ENCODE data around the gene TMEM175.

TMEM175 gene

DNA sequence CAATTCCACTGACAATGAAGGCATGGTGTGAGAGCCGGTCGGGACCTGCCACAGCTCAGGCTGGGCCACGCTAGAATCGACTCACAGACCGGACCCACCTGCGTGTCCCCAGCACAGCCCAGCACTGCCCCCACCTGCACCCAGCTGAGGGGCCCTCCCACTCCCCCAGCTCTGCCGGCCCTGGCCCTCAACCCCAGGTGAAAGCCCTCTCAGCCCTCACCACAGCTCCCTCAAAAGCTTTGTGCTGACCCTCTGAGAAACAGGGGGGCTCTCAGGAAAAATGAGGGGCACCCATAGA is 25.2 kb upstream of the TMEM175 start:
- Histone ChIP-seq H3K79me2 (ENCODE audit: insufficient read depth, low read length) (peaks cover 10% of the 10 kb centered on the region; the same call in 1 of the 2 replicates), H4K20me1 (ENCODE audit: insufficient read depth, low read length, poor library complexity, severe bottlenecking) (peaks cover 10% of the 10 kb centered on the region), H3K4me3 (ENCODE audit: low read length, poor library complexity, severe bottlenecking) (no peak overlapping the region), H3K4me2 (ENCODE audit: low read depth, low read length, poor library complexity, severe bottlenecking) (no peak overlapping the region), H3K9ac (ENCODE audit: low read depth, low read length, poor library complexity, severe bottlenecking) (no peak overlapping the region), H2AFZ (ENCODE audit: low read length) (no peak overlapping the region), H3K9me2 (replicated peaks; ENCODE audit: low read depth, low read length) (no peaks in the 10 kb centered on the region), H3K4me1 (ENCODE audit: insufficient read depth, low read length, poor library complexity, severe bottlenecking) (no peaks in the 10 kb centered on the region), H3F3A (ENCODE audit: low read depth) (no peaks in the 10 kb centered on the region), H3K27me3 (ENCODE audit: insufficient read depth, low read length, poor library complexity, severe bottlenecking) (no peaks in the 10 kb centered on the region), H3K9me3 (ENCODE audit: insufficient read depth, low read depth, low read length) (no peaks in the 10 kb centered on the region), H3K36me3 (ENCODE audit: insufficient read depth, low read length) (peaks cover 53% of the 10 kb centered on the region; the same call in 1 of the 2 replicates)
- TF ChIP-seq, protein P1, sequence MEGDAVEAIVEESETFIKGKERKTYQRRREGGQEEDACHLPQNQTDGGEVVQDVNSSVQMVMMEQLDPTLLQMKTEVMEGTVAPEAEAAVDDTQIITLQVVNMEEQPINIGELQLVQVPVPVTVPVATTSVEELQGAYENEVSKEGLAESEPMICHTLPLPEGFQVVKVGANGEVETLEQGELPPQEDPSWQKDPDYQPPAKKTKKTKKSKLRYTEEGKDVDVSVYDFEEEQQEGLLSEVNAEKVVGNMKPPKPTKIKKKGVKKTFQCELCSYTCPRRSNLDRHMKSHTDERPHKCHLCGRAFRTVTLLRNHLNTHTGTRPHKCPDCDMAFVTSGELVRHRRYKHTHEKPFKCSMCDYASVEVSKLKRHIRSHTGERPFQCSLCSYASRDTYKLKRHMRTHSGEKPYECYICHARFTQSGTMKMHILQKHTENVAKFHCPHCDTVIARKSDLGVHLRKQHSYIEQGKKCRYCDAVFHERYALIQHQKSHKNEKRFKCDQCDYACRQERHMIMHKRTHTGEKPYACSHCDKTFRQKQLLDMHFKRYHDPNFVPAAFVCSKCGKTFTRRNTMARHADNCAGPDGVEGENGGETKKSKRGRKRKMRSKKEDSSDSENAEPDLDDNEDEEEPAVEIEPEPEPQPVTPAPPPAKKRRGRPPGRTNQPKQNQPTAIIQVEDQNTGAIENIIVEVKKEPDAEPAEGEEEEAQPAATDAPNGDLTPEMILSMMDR (conservative IDR thresholded peaks at IDR 0.05; ENCODE audit: low read length): no peak
- TF ChIP-seq EZH2phosphoT487 (IDR thresholded peaks at IDR 0.05; ENCODE audit: borderline replicate concordance): no peak

DNA sequence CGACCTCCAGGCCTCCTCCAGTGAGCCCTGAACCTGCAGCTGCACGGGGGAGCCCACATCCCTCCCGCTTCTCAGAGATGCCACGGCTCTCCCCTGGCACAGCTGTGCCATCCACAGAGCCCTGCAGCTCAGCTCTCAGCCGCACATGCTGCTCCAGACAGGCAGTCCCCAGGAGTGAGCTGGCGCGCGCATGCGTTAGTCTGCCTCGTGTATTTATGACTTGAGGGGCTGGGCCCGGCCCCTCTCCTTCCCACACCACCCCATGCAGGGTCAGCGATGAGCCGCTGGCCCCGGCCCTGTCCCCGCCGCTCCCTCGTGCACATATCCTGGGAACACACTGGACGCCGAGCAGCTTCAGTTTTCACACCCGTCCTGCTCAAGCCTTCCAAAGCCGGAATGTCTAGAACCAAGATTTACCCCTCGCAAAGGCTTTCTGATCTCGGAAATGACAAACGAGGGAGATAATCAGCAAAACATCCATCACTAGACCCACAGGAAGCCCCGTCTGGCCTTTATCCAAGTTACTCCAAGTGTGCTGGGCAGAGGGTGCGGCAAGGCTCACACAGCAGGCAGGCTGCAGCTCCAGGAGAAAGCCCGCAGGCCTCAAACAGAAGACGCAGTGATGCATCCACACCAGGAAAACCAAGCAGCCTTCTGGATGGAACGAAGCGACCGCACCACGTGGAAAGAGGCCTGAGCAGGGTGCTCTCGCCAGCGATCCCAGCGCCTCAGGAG is 24.4 kb upstream of the TMEM175 start:
- H3K9me3 ChIP-seq (ENCODE audit: insufficient read depth, low read depth, low read length): no peaks in the 10 kb centered on the region
- H4K20me1 ChIP-seq (ENCODE audit: insufficient read depth, low read length, poor library complexity, severe bottlenecking): peaks cover 11% of the 10 kb centered on the region
- H3K4me1 ChIP-seq (ENCODE audit: insufficient read depth, low read length, poor library complexity, severe bottlenecking): no peaks in the 10 kb centered on the region
- no peak overlapping the region for H3K4me2 ChIP-seq (ENCODE audit: low read depth, low read length, poor library complexity, severe bottlenecking)
- no peaks in the 10 kb centered on the region for H3F3A ChIP-seq (ENCODE audit: low read depth)
- no peaks in the 10 kb centered on the region for H3K9me2 ChIP-seq (replicated peaks; ENCODE audit: low read depth, low read length)
- H3K79me2 ChIP-seq (ENCODE audit: insufficient read depth, low read length): peaks cover 10% of the 10 kb centered on the region; the same call in 1 of the 2 replicates
- no peak for TF ChIP-seq EZH2phosphoT487 (IDR thresholded peaks at IDR 0.05; ENCODE audit: borderline replicate concordance)
- TF ChIP-seq, protein P1 (conservative IDR thresholded peaks at IDR 0.05; ENCODE audit: low read length): no peak
- no peaks in the 10 kb centered on the region for H3K27me3 ChIP-seq (ENCODE audit: insufficient read depth, low read length, poor library complexity, severe bottlenecking)
- H3K9ac ChIP-seq (ENCODE audit: low read depth, low read length, poor library complexity, severe bottlenecking): no peak overlapping the region
- H3K36me3 ChIP-seq (ENCODE audit: insufficient read depth, low read length): peaks cover 54% of the 10 kb centered on the region; the same call in 1 of the 2 replicates
- no peak overlapping the region for H3K4me3 ChIP-seq (ENCODE audit: low read length, poor library complexity, severe bottlenecking)
- H2AFZ ChIP-seq (ENCODE audit: low read length): no peak overlapping the region

DNA sequence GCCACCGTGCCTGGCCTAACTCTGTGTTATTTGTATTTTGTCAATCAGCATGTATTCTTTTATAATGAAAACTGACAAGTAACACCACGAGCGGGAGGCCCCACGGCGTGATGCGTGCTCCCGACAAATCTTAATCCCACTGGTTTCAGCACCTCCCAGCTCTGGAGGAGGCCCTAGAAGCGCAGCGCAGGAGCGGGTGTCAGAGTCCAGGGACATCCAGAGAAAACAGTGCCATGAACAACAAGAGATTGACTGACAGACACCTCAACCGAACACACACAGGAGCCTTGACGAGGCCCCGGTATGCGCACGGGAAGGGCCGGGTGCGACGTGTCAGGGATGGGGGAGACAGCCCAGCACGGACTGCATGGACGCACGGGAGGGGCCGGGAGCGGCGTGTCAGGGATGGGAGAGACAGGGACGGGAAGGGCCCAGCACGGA is 23.1 kb upstream of the TMEM175 start:
- no peak for TF ChIP-seq EZH2phosphoT487 (IDR thresholded peaks at IDR 0.05; ENCODE audit: borderline replicate concordance)
- TF ChIP-seq, protein P1 (conservative IDR thresholded peaks at IDR 0.05; ENCODE audit: low read length): no peak
- Histone ChIP-seq H3K36me3 (ENCODE audit: insufficient read depth, low read length) (peaks cover 49% of the 10 kb centered on the region; the same call in 1 of the 2 replicates), H3K4me2 (ENCODE audit: low read depth, low read length, poor library complexity, severe bottlenecking) (no peak overlapping the region), H3K9ac (ENCODE audit: low read depth, low read length, poor library complexity, severe bottlenecking) (no peak overlapping the region), H2AFZ (ENCODE audit: low read length) (no peak overlapping the region), H3F3A (ENCODE audit: low read depth) (no peaks in the 10 kb centered on the region), H3K27me3 (ENCODE audit: insufficient read depth, low read length, poor library complexity, severe bottlenecking) (no peaks in the 10 kb centered on the region), H4K20me1 (ENCODE audit: insufficient read depth, low read length, poor library complexity, severe bottlenecking) (peaks cover 18% of the 10 kb centered on the region), H3K9me2 (replicated peaks; ENCODE audit: low read depth, low read length) (no peaks in the 10 kb centered on the region), H3K4me3 (ENCODE audit: low read length, poor library complexity, severe bottlenecking) (no peak overlapping the region), H3K4me1 (ENCODE audit: insufficient read depth, low read length, poor library complexity, severe bottlenecking) (no peaks in the 10 kb centered on the region), H3K9me3 (ENCODE audit: insufficient read depth, low read depth, low read length) (no peaks in the 10 kb centered on the region), H3K79me2 (ENCODE audit: insufficient read depth, low read length) (peaks cover 21% of the 10 kb centered on the region; the same call in 1 of the 2 replicates)

Data from Loucy (cell line).